Naive thymus-derived CD8-positive, alpha-beta T cell (primary cell): Measurements from ENCODE around the gene CASQ2. TPM values are rescaled to one million over a fixed set of nuclear protein-coding genes. Genes with fewer than 3 reads are reported as not detected.

Experiments used
- ATAC-seq, 2 donors: fragments of 150-1000 bp; cut with Tn5 transposase in 1 of 2; sonication (Bioruptor Pico), chemical (Tn5 transposase) in 1 of 2; 1 replicate in 1 of 2; 2 replicates in 1 of 2; pipeline ENCODE4 v1.10.0; 2021; ENCODE audit warnings: mild to moderate bottlenecking in 2 of 2, moderate library complexity in 2 of 2
- POLR2A ChIA-PET: fragments of 350-600 bp; sonication (Branson Sonifier 250); formaldehyde crosslinking; loops from one replicate; lab custom pipeline; 2021; ENCODE audit warnings: antibody characterized with exemption; lab: Charles Lee
- DNase-seq, 10 donors: peaks; one replicate each; pipeline versions ENCODE4 v3.0.0 to v3.0.0-alpha.2; 2020 to 2022
- H3K27ac Mint-ChIP-seq, 10 donors: one replicate each; pipeline ENCODE4 v1.8.0; 2020 to 2022; ENCODE audit warnings: mild to moderate bottlenecking in 10 of 10, mixed read lengths in 10 of 10, moderate library complexity in 4 of 10, inconsistent platforms in 1 of 10
- H3K27me3 Mint-ChIP-seq, 5 donors: one replicate each; pipeline ENCODE4 v1.8.0; 2021 to 2022; ENCODE audit warnings: mixed read lengths in 5 of 5
- H3K36me3 Mint-ChIP-seq, 3 donors: one replicate each; pipeline ENCODE4 v1.8.0; 2020 to 2022; ENCODE audit warnings: mixed read lengths in 3 of 3, mild to moderate bottlenecking in 2 of 3, inconsistent platforms in 1 of 3
- H3K4me1 Mint-ChIP-seq, 4 donors: one replicate each; pipeline ENCODE4 v1.8.0; 2021 to 2022; ENCODE audit warnings: mixed read lengths in 4 of 4
- H3K4me3 Mint-ChIP-seq, 10 donors: one replicate each; pipeline ENCODE4 v1.8.0; 2020 to 2022; ENCODE audit warnings: mild to moderate bottlenecking in 10 of 10, mixed read lengths in 10 of 10, moderate library complexity in 6 of 10, inconsistent platforms in 1 of 10
- H3K9me3 Mint-ChIP-seq, 9 donors: one replicate each; pipeline ENCODE4 v1.8.0; 2020 to 2022; ENCODE audit warnings: mixed read lengths in 9 of 9, mild to moderate bottlenecking in 3 of 9, inconsistent platforms in 1 of 9, moderate library complexity in 1 of 9
- polyA plus RNA-seq, 3 donors: library from polyadenylated mRNA; unstranded; fragments of 300-500 nt; fragmentation: Illumina TruSeq; gene quantifications; one replicate each; pipeline ENCODE4 v1.2.3, GENCODE V29; 2021
- total RNA-seq, 8 experiments: library from RNA in 2 of 8; stranded (reverse) in 2 of 8; gene quantifications; one replicate each; pipeline ENCODE4 v1.2.3 and lab custom pipeline; 2021 to 2026

CASQ2 gene
- total and polyA plus RNA-seq, 5 experiments from 2014 or later, result not detected

GRCh38 chr1:115702959-115703358 is 65.6 kb downstream of the CASQ2 start:
- no peak for DNase-seq
- Mint-ChIP-seq H3K27me3 (peaks cover 5 to 9% (median 8%) of the 10 kb centered on the region in 5 donors), H3K4me3 (no peak overlapping the region), H3K9me3 (no peaks in the 10 kb centered on the region), H3K36me3 (no peaks in the 10 kb centered on the region), H3K27ac (no peak overlapping the region), H3K4me1 (no peaks in the 10 kb centered on the region)
- POLR2A ChIA-PET, result no interaction called here
- ATAC-seq, result no peak

- Mint-ChIP-seq H3K4me1 (no peaks in the 10 kb centered on the region), H3K27ac (no peak overlapping the region), H3K9me3 (no peaks in the 10 kb centered on the region), H3K4me3 (no peak overlapping the region), H3K36me3 (no peaks in the 10 kb centered on the region), H3K27me3 (peaks cover 4 to 9% (median 5%) of the 10 kb centered on the region in 5 donors)
- POLR2A ChIA-PET, result no interaction called here
- no peak for DNase-seq
- no peak for ATAC-seq
Observed at GRCh38 chr1:115701090-115701489, 67.4 kb downstream of the CASQ2 start.

GRCh38 chr1:115697619-115698018 is 70.9 kb downstream of the CASQ2 start:
- H3K36me3 Mint-ChIP-seq, result no peaks in the 10 kb centered on the region
- H3K4me3 Mint-ChIP-seq, result no peak overlapping the region
- POLR2A ChIA-PET, result no interaction called here
- no peak for ATAC-seq
- no peaks in the 10 kb centered on the region for H3K4me1 Mint-ChIP-seq
- no peaks in the 10 kb centered on the region for H3K9me3 Mint-ChIP-seq
- H3K27me3 Mint-ChIP-seq, result peaks cover 4 to 14% (median 5%) of the 10 kb centered on the region in 5 donors
- no peak for DNase-seq
- H3K27ac Mint-ChIP-seq, result no peak overlapping the region

GRCh38 chr1:115694805-115695204 is 73.7 kb downstream of the CASQ2 start:
- Mint-ChIP-seq H3K4me1 (no peaks in the 10 kb centered on the region), H3K9me3 (no peaks in the 10 kb centered on the region), H3K36me3 (no peaks in the 10 kb centered on the region), H3K4me3 (no peak overlapping the region), H3K27ac (no peak overlapping the region), H3K27me3 (peaks cover 0 to 9% (median 2%) of the 10 kb centered on the region in 5 donors)
- no peak for ATAC-seq
- no peak for DNase-seq
- POLR2A ChIA-PET, result no interaction called here

GRCh38 chr1:115692224-115692623 is 76.3 kb downstream of the CASQ2 start:
- DNase-seq (no peak), ATAC-seq (no peak)
- no peaks in the 10 kb centered on the region for H3K36me3 Mint-ChIP-seq
- peaks cover 0 to 5% (median 0%) of the 10 kb centered on the region in 5 donors for H3K27me3 Mint-ChIP-seq
- H3K9me3 Mint-ChIP-seq, result no peaks in the 10 kb centered on the region
- no peaks in the 10 kb centered on the region for H3K4me1 Mint-ChIP-seq
- POLR2A ChIA-PET, result no interaction called here
- no peak overlapping the region for H3K4me3 Mint-ChIP-seq
- H3K27ac Mint-ChIP-seq, result no peak overlapping the region

- Mint-ChIP-seq H3K4me1 (no peaks in the 10 kb centered on the region), H3K4me3 (no peak overlapping the region), H3K27ac (no peak overlapping the region), H3K36me3 (no peaks in the 10 kb centered on the region), H3K27me3 (peaks cover 0 to 5% (median 0%) of the 10 kb centered on the region in 5 donors), H3K9me3 (no peaks in the 10 kb centered on the region)
- POLR2A ChIA-PET, result no interaction called here
- ATAC-seq (no peak), DNase-seq (no peak)
Observed at GRCh38 chr1:115690972-115691371, 77.5 kb downstream of the CASQ2 start.

- Mint-ChIP-seq H3K4me3 (no peak overlapping the region), H3K36me3 (no peaks in the 10 kb centered on the region), H3K9me3 (no peaks in the 10 kb centered on the region), H3K27me3 (no peaks in the 10 kb centered on the region), H3K27ac (no peak overlapping the region), H3K4me1 (peaks cover 0 to 2% (median 0%) of the 10 kb centered on the region in 4 donors)
- POLR2A ChIA-PET, result no interaction called here
- ATAC-seq (no peak), DNase-seq (no peak)
Observed at GRCh38 chr1:115687744-115688143, 80.8 kb downstream of the CASQ2 start.

- H3K27ac Mint-ChIP-seq, result no peak overlapping the region
- ATAC-seq (no peak), DNase-seq (no peak)
- H3K4me1 Mint-ChIP-seq, result peaks cover 0 to 2% (median 0%) of the 10 kb centered on the region in 4 donors
- POLR2A ChIA-PET, result no interaction called here
- H3K27me3 Mint-ChIP-seq, result no peaks in the 10 kb centered on the region
- no peak overlapping the region for H3K4me3 Mint-ChIP-seq
- H3K9me3 Mint-ChIP-seq, result no peaks in the 10 kb centered on the region
- no peaks in the 10 kb centered on the region for H3K36me3 Mint-ChIP-seq
Observed at GRCh38 chr1:115685029-115685705, 83.3 kb downstream of the CASQ2 start.

- DNase-seq (no peak), ATAC-seq (no peak)
- H3K9me3 Mint-ChIP-seq, result no peaks in the 10 kb centered on the region
Observed at GRCh38 chr1:115682792-115683191, 85.7 kb downstream of the CASQ2 start.

GRCh38 chr1:115680730-115681111 is 87.8 kb downstream of the CASQ2 start:
- no peak for DNase-seq
- no peak for ATAC-seq
- H3K36me3 Mint-ChIP-seq, result no peaks in the 10 kb centered on the region
- POLR2A ChIA-PET, result interaction anchor here (0.6 kb wide), 1 partner anchor 1112 kb away, joined by 5 read pairs; no protein-coding TSS in a partner anchor
- no peaks in the 10 kb centered on the region for H3K27me3 Mint-ChIP-seq
- H3K4me3 Mint-ChIP-seq, result no peak overlapping the region
- H3K4me1 Mint-ChIP-seq, result peaks cover 0 to 5% (median under 1%) of the 10 kb centered on the region in 4 donors
- no peak overlapping the region for H3K27ac Mint-ChIP-seq
- H3K9me3 Mint-ChIP-seq, result no peaks in the 10 kb centered on the region

More at GRCh38 chr1:115682792-115683191, 85.7 kb downstream of the CASQ2 start:
- Mint-ChIP-seq H3K4me3 (no peak overlapping the region), H3K27me3 (no peaks in the 10 kb centered on the region), H3K27ac (no peak overlapping the region), H3K36me3 (no peaks in the 10 kb centered on the region), H3K4me1 (peaks cover 0 to 2% (median 0%) of the 10 kb centered on the region in 4 donors)
- POLR2A ChIA-PET, result no interaction called here

GRCh38 chr1:115679141-115679611 is 89.3 kb downstream of the CASQ2 start:
- H3K4me1 Mint-ChIP-seq, result peaks cover 0 to 5% (median under 1%) of the 10 kb centered on the region in 4 donors
- DNase-seq (no peak), ATAC-seq (no peak)
- no peaks in the 10 kb centered on the region for H3K9me3 Mint-ChIP-seq
- no peaks in the 10 kb centered on the region for H3K36me3 Mint-ChIP-seq
- POLR2A ChIA-PET, result no interaction called here
- peaks cover 0 to 4% (median 0%) of the 10 kb centered on the region in 5 donors for H3K27me3 Mint-ChIP-seq
- H3K4me3 Mint-ChIP-seq, result no peak overlapping the region
- H3K27ac Mint-ChIP-seq, result no peak overlapping the region

- ATAC-seq, result no peak
- peaks cover 0 to 5% (median 1%) of the 10 kb centered on the region in 4 donors for H3K4me1 Mint-ChIP-seq
- no peak for DNase-seq
- no peak overlapping the region for H3K4me3 Mint-ChIP-seq
- H3K27ac Mint-ChIP-seq, result no peak overlapping the region
- POLR2A ChIA-PET, result no interaction called here
- peaks cover 0 to 4% (median 0%) of the 10 kb centered on the region in 5 donors for H3K27me3 Mint-ChIP-seq
- H3K36me3 Mint-ChIP-seq, result no peaks in the 10 kb centered on the region
- no peaks in the 10 kb centered on the region for H3K9me3 Mint-ChIP-seq
Observed at GRCh38 chr1:115678141-115678540, 90.4 kb downstream of the CASQ2 start.

- POLR2A ChIA-PET, result no interaction called here
- peak overlapping the region in 1 of 10 donors; percentile 34 for H3K27ac Mint-ChIP-seq
- H3K4me3 Mint-ChIP-seq, result no peak overlapping the region
- H3K27me3 Mint-ChIP-seq, result peaks cover 0 to 4% (median 0%) of the 10 kb centered on the region in 5 donors
- DNase-seq (no peak), ATAC-seq (no peak)
- H3K4me1 Mint-ChIP-seq, result peaks cover 0 to 5% (median 1%) of the 10 kb centered on the region in 4 donors
- H3K36me3 Mint-ChIP-seq, result no peaks in the 10 kb centered on the region
- no peaks in the 10 kb centered on the region for H3K9me3 Mint-ChIP-seq
Observed at GRCh38 chr1:115677565-115677964, 90.9 kb downstream of the CASQ2 start.
